ENCODE results near the gene CYTH4. TPM values are rescaled to one million over a fixed set of nuclear protein-coding genes. Genes with fewer than 3 reads are reported as not detected.
A peak's percentile ranks its signal among the peaks of the same experiment; 100 is the strongest.

Gene CYTH4
- total and polyA plus RNA-seq, 2 donors (not counting 3 experiments of a cell fraction or from before 2014, with no cell fraction given) = 0.06 TPM; not detected in 1

- H3K9me3 ChIP-seq (replicated peaks; ENCODE audit: control insufficient read depth, insufficient read depth, low read length) = no peaks in the 10 kb centered on the region
- no peaks in the 10 kb centered on the region for H4K20me1 ChIP-seq (replicated peaks; ENCODE audit: control insufficient read depth, extremely low read depth, insufficient read depth, low read length)
- H3K9ac ChIP-seq (replicated peaks; ENCODE audit: extremely low read depth, insufficient read depth, low read length) = no peak overlapping the region
- H3K27ac ChIP-seq (ENCODE audit: insufficient read depth, low read depth, low read length) = no peak overlapping the region
- no peaks in the 10 kb centered on the region for H3K9me1 ChIP-seq (replicated peaks; ENCODE audit: control insufficient read depth, extremely low read depth, insufficient read depth, low read length)
- FAIRE-seq = peak; percentile 31
- H2AFZ ChIP-seq (ENCODE audit: low read depth, low read length) = no peak overlapping the region
- H3K4me2 ChIP-seq (ENCODE audit: insufficient read depth, low read length) = no peak overlapping the region
- intact Hi-C loops (cut with micrococcal nuclease) = no loop called here
- DNase-seq (ENCODE audit: low read depth, low spot score) = no peak
- peaks cover 13% of the 10 kb centered on the region for H3K79me2 ChIP-seq (ENCODE audit: control insufficient read depth, insufficient read depth, low read length)
- no peaks in the 10 kb centered on the region for H3K27me3 ChIP-seq (ENCODE audit: control insufficient read depth in 2 of 2, insufficient read depth in 2 of 2, low read length in 2 of 2)
- dilution Hi-C loops (cut with MboI; ENCODE audit: extremely low pct_ligation_motif_present, low sequenced_read_pairs) = no loop called here
- peaks cover 39% of the 10 kb centered on the region for H3K4me1 ChIP-seq (ENCODE audit: control insufficient read depth, extremely low read depth, insufficient read depth, low read length)
- H3K36me3 ChIP-seq (ENCODE audit: control insufficient read depth in 2 of 2, extremely low read depth in 1 of 2, insufficient read depth in 2 of 2, low read length in 2 of 2) = peaks cover 0 to 2% of the 10 kb centered on the region in 2 experiments
- POLR2A ChIA-PET = no interaction called here
- no TSS peak for BruUV-seq (replicated peaks)
- H3K4me3 ChIP-seq (replicated peaks in 1 of 3; ENCODE audit: insufficient read depth in 1 of 3, low read depth in 1 of 3, low read length in 3 of 3) = no peak overlapping the region
- CTCF ChIA-PET = interaction anchor here (1.0 to 5.8 kb wide), 6 partner anchors 11 to 20 kb away, joined by 3 to 83 read pairs (median 4); no protein-coding TSS in a partner anchor
- TF ChIP-seq POLR2AphosphoS5 (IDR thresholded peaks at IDR 0.05; ENCODE audit: insufficient read depth, low read depth, low read length) (no peak), FOS (IDR thresholded peaks at IDR 0.05; ENCODE audit: borderline replicate concordance, insufficient read depth, low read length) (no peak), MAX (IDR thresholded peaks at IDR 0.05; ENCODE audit: insufficient read depth, insufficient read length) (no peak), GATA2 (IDR thresholded peaks at IDR 0.05; ENCODE audit: insufficient read depth, insufficient read length, low read depth, low read length) (no peak)
These were observed 41.9 kb upstream of the CYTH4 start for GRCh38 chr22:37240240-37240940.

GRCh38 chr22:37240941-37241320 is 41.4 kb upstream of the CYTH4 start:
- H3K9me1 ChIP-seq (replicated peaks; ENCODE audit: control insufficient read depth, extremely low read depth, insufficient read depth, low read length) = no peaks in the 10 kb centered on the region
- no TSS peak for BruUV-seq (replicated peaks)
- intact Hi-C loops (cut with micrococcal nuclease) = no loop called here
- FAIRE-seq = no peak
- no peaks in the 10 kb centered on the region for H3K9me3 ChIP-seq (replicated peaks; ENCODE audit: control insufficient read depth, insufficient read depth, low read length)
- TF ChIP-seq MYC (IDR thresholded peaks at IDR 0.05; ENCODE audit: low read depth, low read length) (no peak), FOS (IDR thresholded peaks at IDR 0.05; ENCODE audit: borderline replicate concordance, insufficient read depth, low read length) (no peak), GATA2 (IDR thresholded peaks at IDR 0.05; ENCODE audit: insufficient read depth, insufficient read length, low read depth, low read length) (no peak), POLR2AphosphoS5 (IDR thresholded peaks at IDR 0.05; ENCODE audit: insufficient read depth, low read depth, low read length) (no peak), POLR2A (IDR thresholded peaks at IDR 0.05; ENCODE audit: low read depth, low read length) (no peak), JUN (IDR thresholded peaks at IDR 0.05; ENCODE audit: borderline replicate concordance, insufficient read depth, insufficient read length, low read depth) (no peak), MAX (IDR thresholded peaks at IDR 0.05; ENCODE audit: insufficient read depth, insufficient read length) (no peak), EZH2 (IDR thresholded peaks at IDR 0.05; ENCODE audit: borderline replicate concordance, low read depth, low read length, severe bottlenecking) (no peak), CTCF (IDR thresholded peaks at IDR 0.05; ENCODE audit: extremely low read depth in 1 of 2, insufficient read depth in 1 of 2, low read depth in 1 of 2, low read length in 2 of 2) (no peak)
- H3K27ac ChIP-seq (ENCODE audit: insufficient read depth, low read depth, low read length) = no peak overlapping the region
- CTCF ChIA-PET = interaction anchor here (1.0 to 5.8 kb wide), 4 partner anchors 11 to 91 kb away, joined by 3 to 83 read pairs (median 4); no protein-coding TSS in a partner anchor
- DNase-seq (ENCODE audit: low read depth, low spot score) = no peak
- POLR2A ChIA-PET = no interaction called here
- H3K27me3 ChIP-seq (ENCODE audit: control insufficient read depth in 2 of 2, insufficient read depth in 2 of 2, low read length in 2 of 2) = no peaks in the 10 kb centered on the region
- dilution Hi-C loops (cut with MboI; ENCODE audit: extremely low pct_ligation_motif_present, low sequenced_read_pairs) = no loop called here
- H3K4me2 ChIP-seq (ENCODE audit: insufficient read depth, low read length) = no peak overlapping the region
- no peaks in the 10 kb centered on the region for H4K20me1 ChIP-seq (replicated peaks; ENCODE audit: control insufficient read depth, extremely low read depth, insufficient read depth, low read length)
- H3K9ac ChIP-seq (replicated peaks; ENCODE audit: extremely low read depth, insufficient read depth, low read length) = no peak overlapping the region
- H3K79me2 ChIP-seq (ENCODE audit: control insufficient read depth, insufficient read depth, low read length) = peaks cover 12% of the 10 kb centered on the region
- no peak overlapping the region for H3K4me3 ChIP-seq (replicated peaks in 1 of 3; ENCODE audit: insufficient read depth in 1 of 3, low read depth in 1 of 3, low read length in 3 of 3)
- H2AFZ ChIP-seq (ENCODE audit: low read depth, low read length) = no peak overlapping the region
- peaks cover 0 to 2% of the 10 kb centered on the region in 2 experiments for H3K36me3 ChIP-seq (ENCODE audit: control insufficient read depth in 2 of 2, extremely low read depth in 1 of 2, insufficient read depth in 2 of 2, low read length in 2 of 2)
- peaks cover 39% of the 10 kb centered on the region for H3K4me1 ChIP-seq (ENCODE audit: control insufficient read depth, extremely low read depth, insufficient read depth, low read length)

All from endothelial cell of umbilical vein (primary cell).